Osteoblast (primary cell): ENCODE results near the gene CCNY. TPM values are rescaled to one million over a fixed set of nuclear protein-coding genes. Genes with fewer than 3 reads are reported as not detected.

Source experiments
- DNase-seq: peaks from one replicate; pipeline ENCODE4 v3.0.0; 2011; ENCODE audit warnings: low spot score, mixed read lengths; ENCODE audit not compliant: insufficient read length; ENCODE audit errors: missing footprints
- H2AFZ ChIP-seq: 2 replicates; pipeline ENCODE4 v1.6.0; 2011; ENCODE audit warnings: mild to moderate bottlenecking, low read length
- H3K27ac ChIP-seq: 2 replicates; pipeline ENCODE4 v1.5.1; 2011; ENCODE audit warnings: mild to moderate bottlenecking, low read depth, low read length, moderate library complexity
- H3K27me3 ChIP-seq: 2 replicates; pipeline ENCODE4 v1.6.0; 2012; ENCODE audit warnings: mild to moderate bottlenecking, control low read depth, inconsistent platforms, low read length, moderate library complexity; ENCODE audit not compliant: insufficient read depth
- H3K36me3 ChIP-seq: 2 replicates; pipeline ENCODE4 v1.5.1; 2011; ENCODE audit warnings: mild to moderate bottlenecking, low read length, control low read depth, moderate library complexity; ENCODE audit not compliant: insufficient read depth
- H3K4me1 ChIP-seq: 2 replicates; pipeline ENCODE4 v1.5.1; 2011; ENCODE audit warnings: mild to moderate bottlenecking, low read length, control low read depth, moderate library complexity; ENCODE audit not compliant: insufficient read depth
- H3K4me2 ChIP-seq: 2 replicates; pipeline ENCODE4 v1.6.0; 2011; ENCODE audit warnings: mild to moderate bottlenecking, low read length; ENCODE audit not compliant: insufficient read depth
- H3K4me3 ChIP-seq: fragments of 200-600 bp; sonication (generic); 3 replicates; pipeline ENCODE4 v1.5.1; 2012; ENCODE audit warnings: mild to moderate bottlenecking, low read length, inconsistent platforms; ENCODE audit not compliant: insufficient read depth
- H3K79me2 ChIP-seq: 2 replicates; pipeline ENCODE4 v1.6.0; 2012; ENCODE audit warnings: mild to moderate bottlenecking, low read length, control low read depth, inconsistent platforms; ENCODE audit not compliant: insufficient read depth
- H3K9me3 ChIP-seq: 2 replicates; pipeline ENCODE4 v1.5.1; 2011; ENCODE audit warnings: low read depth, low read length, control low read depth
- H4K20me1 ChIP-seq: 2 replicates; pipeline ENCODE4 v1.6.0; 2012; ENCODE audit warnings: mild to moderate bottlenecking, low read length, control low read depth; ENCODE audit not compliant: insufficient read depth
- CTCF ChIP-seq: IDR thresholded peaks from 2 replicates; pipeline ENCODE4 v1.5.1; 2011; ENCODE audit warnings: mild to moderate bottlenecking, low read depth, low read length, moderate library complexity; ENCODE audit errors: extremely low read depth
- total RNA-seq: library from RNA; depleted of rRNA; stranded (reverse); fragments of >200 nt; gene quantifications from 2 replicates; pipeline ENCODE4 v1.2.3, GENCODE V29; 2012

Gene CCNY
- total RNA-seq, 1 donor, result 53.2 TPM

GRCh38 chr10:35584946-35585345 lies 248.6 kb downstream of the CCNY start:
- Histone ChIP-seq H3K9me3 (no peaks in the 10 kb centered on the region), H3K36me3 (no peaks in the 10 kb centered on the region), H3K4me3 (no peak overlapping the region)

GRCh38 chr10:35585356-35585755 lies 249.0 kb downstream of the CCNY start:
- Histone ChIP-seq H3K4me3 (no peak overlapping the region), H3K9me3 (no peaks in the 10 kb centered on the region), H3K27ac (no peak overlapping the region), H2AFZ (no peak overlapping the region), H3K4me2 (no peak overlapping the region), H4K20me1 (no peaks in the 10 kb centered on the region), H3K27me3 (peaks cover 7% of the 10 kb centered on the region), H3K36me3 (no peaks in the 10 kb centered on the region), H3K79me2 (no peaks in the 10 kb centered on the region), H3K4me1 (no peaks in the 10 kb centered on the region)
- DNase-seq, result no peak
- TF ChIP-seq CTCF, result no peak

More at GRCh38 chr10:35584946-35585345, 248.6 kb downstream of the CCNY start:
- Histone ChIP-seq H3K27me3 (peaks cover 7% of the 10 kb centered on the region), H2AFZ (no peak overlapping the region), H3K4me2 (no peak overlapping the region), H3K27ac (no peak overlapping the region), H4K20me1 (no peaks in the 10 kb centered on the region), H3K79me2 (no peaks in the 10 kb centered on the region), H3K4me1 (no peaks in the 10 kb centered on the region)
- no peak for TF ChIP-seq CTCF
- DNase-seq, result no peak

GRCh38 chr10:35585903-35586535 lies 249.7 kb downstream of the CCNY start:
- Histone ChIP-seq H2AFZ (no peak overlapping the region), H3K36me3 (no peaks in the 10 kb centered on the region), H3K27me3 (peaks cover 7% of the 10 kb centered on the region), H4K20me1 (no peaks in the 10 kb centered on the region), H3K4me2 (no peak overlapping the region), H3K27ac (no peak overlapping the region), H3K9me3 (no peaks in the 10 kb centered on the region), H3K4me1 (no peaks in the 10 kb centered on the region), H3K4me3 (no peak overlapping the region), H3K79me2 (no peaks in the 10 kb centered on the region)
- TF ChIP-seq CTCF, result no peak
- DNase-seq, result no peak

GRCh38 chr10:35588836-35589235 lies 252.5 kb downstream of the CCNY start:
- H3K79me2 ChIP-seq, result no peaks in the 10 kb centered on the region
- no peaks in the 10 kb centered on the region for H3K4me1 ChIP-seq
- H3K4me3 ChIP-seq, result no peak overlapping the region
- H3K4me2 ChIP-seq, result no peak overlapping the region
- no peak overlapping the region for H2AFZ ChIP-seq
- TF ChIP-seq CTCF, result no peak
- H3K9me3 ChIP-seq, result no peaks in the 10 kb centered on the region
- H3K27me3 ChIP-seq, result peaks cover 9% of the 10 kb centered on the region
- H3K27ac ChIP-seq, result no peak overlapping the region
- no peak for DNase-seq
- H3K36me3 ChIP-seq, result no peaks in the 10 kb centered on the region
- H4K20me1 ChIP-seq, result no peaks in the 10 kb centered on the region
